HG03520 (cell line): ENCODE results near the gene CTXND1.

Source experiments
- ATAC-seq: cut with Tn5 transposase; IDR thresholded peaks from one replicate; pipeline ENCODE4 v1.9.1; 2021; ENCODE audit warnings: mild to moderate bottlenecking, moderate library complexity; ENCODE audit not compliant: unreplicated experiment

CTXND1 gene

DNA sequence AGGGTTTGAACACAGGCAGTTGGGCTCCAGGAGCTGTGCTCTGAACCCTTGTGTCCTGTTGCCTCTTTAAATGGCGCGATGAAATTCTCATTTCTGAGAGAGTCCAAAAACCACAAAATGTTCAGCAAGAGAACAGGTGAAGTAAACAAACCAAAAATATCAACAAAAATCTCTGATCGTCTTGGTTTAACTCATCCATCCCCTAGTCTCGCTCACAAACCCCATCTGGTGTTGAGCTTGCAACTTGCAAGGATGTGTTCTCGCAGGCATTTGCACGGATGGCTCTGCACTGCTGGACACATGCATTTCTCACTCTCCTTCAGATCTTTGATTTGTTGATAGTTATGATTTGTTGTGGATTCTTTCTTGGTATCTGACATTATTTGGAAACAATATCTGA lies 68.1 kb downstream of the CTXND1 start:
- no peak for ATAC-seq

DNA sequence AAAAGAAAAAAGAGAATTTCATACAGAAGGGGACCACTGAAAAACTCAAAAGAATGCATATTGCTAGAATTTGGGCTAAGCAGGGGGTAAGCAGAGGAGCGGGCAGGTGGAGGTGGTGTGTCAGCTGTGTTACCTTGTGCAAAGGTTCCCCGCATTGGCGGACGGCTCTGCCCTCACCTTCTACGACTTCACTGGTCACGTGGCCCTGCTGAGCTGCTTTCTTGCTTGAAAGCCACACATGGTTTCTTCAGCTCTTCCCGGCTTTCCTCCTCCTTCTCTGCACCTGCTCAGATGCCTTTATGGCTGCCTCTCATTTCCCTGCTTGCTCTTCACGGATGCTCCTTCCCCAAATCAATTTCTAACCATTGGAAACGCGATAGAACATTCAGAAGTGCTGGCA lies 68.7 kb downstream of the CTXND1 start:
- ATAC-seq = no peak

DNA sequence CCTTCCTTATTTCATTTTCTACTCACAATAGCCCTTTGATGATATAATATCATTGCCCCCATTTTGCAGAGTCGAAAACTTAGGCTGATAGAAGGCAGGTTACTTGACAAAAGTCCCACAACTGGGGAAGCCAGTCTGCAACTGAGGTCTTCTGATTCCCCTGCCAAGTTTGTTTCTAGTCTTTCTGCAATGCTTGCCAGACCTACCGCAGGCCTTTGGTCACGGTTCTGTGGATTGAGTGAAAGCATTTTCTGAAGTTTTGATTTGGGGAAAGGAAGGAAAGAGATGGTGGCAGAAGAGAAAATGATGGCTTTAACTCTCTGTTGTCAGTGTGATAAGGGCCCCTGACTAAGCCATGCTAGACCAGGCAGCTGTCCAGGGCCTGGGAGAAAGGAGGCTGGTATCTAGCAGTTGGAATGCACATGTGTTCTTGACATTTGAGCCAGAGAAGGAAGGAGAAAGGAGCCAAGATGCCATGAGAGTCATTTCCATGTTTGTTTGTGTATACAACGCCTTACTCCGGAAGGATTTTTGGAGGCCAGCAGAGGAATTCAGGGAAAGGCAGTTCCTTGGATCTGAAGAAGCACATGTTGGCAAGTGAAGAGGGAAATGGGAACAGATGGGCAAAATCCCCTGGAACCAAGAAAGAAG lies 69.3 kb downstream of the CTXND1 start:
- no peak for ATAC-seq

DNA sequence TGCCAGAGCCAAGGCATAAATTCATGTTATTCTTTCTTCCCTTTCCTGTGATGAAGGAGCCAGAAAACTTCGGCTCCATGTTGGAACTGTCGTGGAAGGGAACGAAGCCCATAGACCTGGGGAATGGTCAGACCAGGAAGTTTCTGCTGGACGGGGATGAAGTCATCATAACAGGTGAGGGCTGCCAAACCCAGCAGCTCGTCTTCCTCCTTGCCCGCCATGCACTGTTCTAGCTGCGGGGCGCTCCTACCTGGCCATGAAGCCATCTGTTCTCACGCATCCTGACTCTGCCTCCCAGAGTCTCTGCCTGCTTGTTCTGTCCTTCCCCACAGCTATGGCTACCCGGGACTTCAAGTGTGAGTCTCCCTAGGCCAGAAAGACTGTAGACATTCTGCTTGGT lies 71.0 kb downstream of the CTXND1 start:
- no peak for ATAC-seq

DNA sequence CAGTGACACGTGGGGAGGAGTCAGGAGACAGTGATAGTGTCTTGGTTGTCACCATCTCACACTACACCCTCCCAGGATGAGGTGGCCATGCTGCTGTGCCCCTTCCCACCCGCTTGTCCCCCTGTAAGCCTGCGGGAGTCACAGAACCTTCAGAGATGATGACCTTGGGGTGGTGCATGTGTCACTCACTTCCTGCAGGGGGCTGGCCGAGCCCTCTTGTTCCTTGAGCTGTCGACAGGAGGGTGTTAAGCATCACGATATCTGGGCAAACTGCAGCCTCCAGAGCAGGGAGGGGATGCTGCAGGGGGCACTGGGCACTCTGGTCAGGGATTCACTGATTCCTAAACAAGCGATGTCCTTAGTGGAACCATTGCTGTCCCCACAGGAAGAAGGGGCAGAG lies 71.5 kb downstream of the CTXND1 start:
- ATAC-seq = no peak

DNA sequence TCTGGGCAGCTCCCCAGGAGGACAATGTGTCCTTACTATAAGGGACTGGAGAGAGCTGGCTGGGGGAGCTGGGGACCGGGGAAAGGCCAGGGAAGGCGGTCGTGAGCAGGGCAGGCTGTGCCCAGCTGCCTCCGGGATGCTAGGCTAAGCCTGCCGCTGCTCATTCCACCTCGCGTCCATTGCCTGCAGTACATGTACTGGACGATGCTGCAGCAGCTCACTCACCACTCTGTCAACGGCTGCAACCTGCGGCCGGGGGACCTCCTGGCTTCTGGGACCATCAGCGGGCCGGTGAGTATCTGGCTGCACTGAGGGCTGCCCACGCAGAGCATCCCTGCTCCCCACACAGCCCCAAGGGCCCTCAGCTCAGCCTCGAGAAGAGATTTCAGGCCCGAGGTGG lies 72.1 kb downstream of the CTXND1 start:
- no peak for ATAC-seq

DNA sequence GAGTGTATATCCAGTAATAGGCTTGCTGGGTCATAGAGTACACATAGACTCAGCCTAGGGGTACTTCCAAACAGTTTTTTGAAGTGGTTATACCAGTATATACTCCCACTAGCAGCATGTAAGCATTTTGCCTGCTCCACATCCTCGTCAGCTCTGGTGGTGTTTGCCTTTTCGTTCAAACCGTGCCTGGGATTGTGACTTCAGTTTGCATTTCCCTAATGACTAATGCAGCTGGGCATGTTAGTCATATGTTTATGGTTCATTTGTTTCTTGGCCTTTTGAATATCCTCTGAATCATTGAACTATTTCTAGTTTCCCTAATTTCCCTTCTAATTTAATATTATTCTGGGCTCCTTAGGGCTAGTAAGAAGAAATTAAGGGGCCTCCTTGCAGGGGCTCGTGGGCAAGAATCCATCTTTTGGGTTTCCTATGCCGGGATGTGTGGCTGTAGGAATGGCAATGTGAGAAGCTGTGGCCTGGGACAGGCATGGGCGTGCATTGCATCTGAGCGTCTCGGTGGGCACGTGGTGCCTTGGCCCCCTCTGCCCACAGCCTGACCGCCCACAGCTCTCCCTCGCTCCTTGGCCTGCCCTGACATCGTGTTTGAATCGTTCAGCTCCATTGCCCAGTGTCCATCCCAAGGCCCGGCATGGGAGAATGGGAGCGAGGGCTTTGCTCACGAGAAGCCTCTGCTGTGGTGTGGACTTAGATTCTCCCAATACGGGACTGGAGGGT lies 72.8 kb downstream of the CTXND1 start:
- no peak for ATAC-seq

DNA sequence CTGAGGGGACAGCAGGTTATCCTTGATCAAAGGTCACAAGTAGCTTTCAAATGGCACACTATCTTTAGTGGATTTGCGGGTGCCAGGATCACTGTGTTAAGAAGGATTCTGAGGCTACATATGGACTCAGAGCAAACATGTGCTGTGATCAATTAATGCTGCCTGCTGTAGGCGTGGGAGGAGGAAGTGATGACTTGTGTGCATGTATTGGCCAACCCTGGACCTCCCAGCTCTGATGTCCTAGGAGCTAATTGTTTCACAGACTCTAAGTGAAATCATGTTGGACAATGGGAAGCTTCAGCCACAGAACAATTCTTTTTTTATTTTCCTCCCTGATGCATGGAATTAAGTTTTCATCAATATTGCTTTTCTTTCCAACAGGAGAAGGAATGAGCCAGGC lies 74.9 kb downstream of the CTXND1 start:
- ATAC-seq = no peak

DNA sequence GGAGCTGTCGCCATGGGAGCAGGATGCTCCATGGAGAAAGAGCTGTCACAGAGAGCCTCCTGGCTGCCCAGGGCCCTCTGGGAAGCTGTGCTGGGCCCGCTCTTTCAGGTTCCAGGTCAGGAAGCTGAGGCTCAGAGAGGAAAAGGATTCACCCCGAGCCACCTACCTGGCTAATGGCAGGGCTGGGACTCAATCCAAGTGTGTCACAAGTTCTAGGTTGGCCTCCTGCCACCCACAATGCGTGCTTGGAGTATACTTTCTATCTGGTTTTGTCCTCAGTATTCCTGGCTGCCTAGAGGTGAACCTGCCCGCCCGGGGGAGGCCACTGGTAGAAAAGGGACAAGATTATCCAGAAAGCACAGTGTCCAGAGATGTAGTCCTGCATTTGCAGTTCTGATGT lies 75.6 kb downstream of the CTXND1 start:
- no peak for ATAC-seq

DNA sequence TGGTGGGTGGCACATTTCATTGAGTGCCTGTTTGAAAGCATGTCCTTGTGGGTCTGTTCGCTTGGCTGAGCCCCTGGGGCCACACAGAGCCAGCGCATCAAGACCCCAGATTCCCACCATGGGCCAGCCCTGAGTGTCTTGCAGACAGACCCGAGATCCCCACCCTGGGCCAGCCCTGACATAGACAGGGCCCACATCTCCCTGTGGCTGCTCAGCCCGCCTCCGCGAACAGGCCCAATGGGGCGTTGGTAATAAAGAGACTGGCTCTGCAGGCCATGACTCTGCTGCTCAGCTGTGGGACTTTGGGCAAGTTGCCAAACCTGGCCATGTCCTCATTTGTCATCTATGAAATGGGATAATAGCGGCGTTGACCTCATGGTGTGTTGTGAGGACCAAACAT lies 76.6 kb downstream of the CTXND1 start:
- ATAC-seq = no peak

DNA sequence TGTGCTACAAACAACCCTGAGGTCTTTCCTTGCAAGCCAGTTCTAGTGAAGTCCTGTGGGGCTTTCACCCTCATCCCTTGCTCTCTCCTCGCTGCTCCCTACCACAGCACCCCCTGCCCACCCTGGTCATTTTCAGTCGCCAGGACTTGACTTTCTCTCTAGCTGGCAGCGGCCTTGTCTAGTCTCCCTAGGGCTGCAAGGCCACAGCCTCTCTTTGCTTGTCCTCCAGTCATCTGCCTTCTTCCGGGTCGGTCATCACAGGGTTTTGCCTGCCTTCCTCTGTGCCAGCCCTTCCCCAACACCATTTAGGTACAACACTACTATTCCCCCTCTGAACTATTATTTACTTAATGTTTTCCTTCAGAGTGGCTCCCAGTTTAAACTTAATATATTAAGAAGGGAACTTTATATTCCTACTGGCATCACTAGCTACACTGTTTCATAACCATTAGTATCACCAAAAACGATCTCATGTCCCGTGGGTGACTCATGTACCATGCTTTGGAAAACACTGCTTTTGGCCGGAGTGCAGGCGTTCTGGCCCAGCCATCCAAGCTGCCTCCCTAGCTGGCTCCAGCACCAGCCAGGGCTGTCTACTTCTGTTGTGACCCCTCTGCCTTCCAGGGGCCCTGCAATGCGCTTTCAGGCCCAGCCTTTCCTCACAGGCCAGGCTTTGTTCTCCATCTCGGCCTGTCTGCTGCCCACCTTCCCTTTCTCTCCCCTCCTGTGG lies 77.8 kb downstream of the CTXND1 start:
- ATAC-seq = no peak

DNA sequence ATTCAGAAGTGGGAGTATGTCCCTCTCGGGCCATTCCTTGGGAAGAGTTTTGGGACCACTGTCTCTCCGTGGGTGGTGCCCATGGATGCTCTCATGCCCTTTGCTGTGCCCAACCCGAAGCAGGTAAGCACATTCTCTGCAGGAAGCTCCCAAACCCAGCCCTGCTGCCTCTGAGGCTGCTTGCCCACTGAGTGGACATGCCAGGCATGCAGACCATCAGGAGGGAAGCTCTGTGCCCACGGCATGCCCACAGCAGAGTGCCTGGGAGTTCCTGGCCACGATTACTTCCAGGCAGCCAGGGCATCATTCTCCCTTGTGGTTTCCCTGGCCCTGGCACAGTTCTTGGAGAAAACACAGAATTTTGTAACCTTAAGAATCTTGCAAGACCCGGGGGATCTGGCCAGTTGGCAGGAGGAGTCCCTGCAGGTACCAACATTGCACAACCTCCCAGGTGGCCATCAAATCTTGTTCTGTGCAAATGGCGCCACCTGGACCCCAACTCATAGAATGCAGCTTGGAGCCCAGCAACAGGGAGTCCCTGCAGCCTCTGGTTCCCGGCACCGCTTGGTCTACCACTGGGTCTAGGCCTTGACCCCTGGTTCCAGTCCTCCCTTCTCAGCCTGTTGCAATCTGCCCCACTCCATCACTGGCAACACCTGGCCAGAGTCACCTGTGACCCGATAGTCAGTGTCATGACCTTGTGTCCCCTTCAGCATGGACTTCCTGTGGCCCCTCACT lies 78.8 kb downstream of the CTXND1 start:
- no peak for ATAC-seq

DNA sequence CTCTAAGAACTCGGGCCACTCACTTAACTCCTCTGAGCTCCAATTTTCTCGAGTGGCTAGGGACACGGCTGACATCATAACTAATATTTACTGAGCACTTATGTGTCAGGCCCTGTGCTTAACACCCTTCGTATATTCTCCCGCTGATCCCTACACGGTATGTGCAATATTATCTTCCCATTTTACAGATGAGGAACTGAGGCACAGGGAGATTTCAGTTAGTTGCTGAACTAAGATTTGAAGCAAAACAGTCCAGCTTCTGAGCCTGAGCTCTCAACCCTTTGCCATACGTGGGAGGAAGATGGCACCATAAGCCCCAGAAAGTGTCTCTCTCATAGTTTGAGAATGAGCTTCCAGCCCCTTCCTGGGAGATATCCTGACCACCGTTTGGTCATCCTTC lies 79.6 kb downstream of the CTXND1 start:
- no peak for ATAC-seq

DNA sequence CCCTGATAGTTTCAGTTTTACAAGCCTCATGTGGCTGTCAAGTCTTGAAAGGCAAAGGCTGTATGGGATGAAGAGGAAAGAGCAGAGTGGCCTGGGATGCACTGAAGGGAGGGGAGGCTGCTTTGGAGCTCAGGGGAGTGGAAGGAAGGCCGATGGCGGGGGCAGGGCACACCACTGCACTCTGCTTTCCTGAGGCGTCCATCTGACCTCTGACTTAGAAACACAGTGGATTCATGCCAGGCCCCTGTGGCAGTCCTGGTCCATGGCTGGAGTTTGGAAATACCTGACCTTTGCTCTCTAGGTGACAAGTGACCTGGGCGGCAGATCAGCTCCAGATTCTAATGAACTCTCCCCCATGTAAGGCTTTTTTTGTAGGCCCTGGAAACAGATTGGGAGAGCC lies 80.2 kb downstream of the CTXND1 start:
- no peak for ATAC-seq

DNA sequence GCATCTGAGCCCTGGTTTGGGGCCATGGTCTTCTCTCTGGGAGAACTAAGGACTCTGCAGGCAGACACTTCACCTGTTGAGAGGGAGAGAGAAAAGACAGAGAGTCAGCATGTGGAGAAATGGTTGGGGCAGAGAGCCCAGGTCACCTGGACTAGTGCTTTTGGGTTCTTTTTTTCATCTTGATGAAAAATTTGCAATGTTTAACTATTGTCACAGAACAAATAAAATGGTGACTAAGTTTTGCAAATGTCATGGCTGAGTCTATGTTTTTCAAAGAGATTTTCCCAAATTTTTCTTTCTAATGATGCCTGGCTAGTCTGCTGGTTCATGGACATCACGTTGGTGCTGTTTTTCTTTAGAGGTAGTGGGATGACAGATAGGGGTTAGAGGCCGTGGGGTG lies 81.4 kb downstream of the CTXND1 start:
- ATAC-seq = no peak

DNA sequence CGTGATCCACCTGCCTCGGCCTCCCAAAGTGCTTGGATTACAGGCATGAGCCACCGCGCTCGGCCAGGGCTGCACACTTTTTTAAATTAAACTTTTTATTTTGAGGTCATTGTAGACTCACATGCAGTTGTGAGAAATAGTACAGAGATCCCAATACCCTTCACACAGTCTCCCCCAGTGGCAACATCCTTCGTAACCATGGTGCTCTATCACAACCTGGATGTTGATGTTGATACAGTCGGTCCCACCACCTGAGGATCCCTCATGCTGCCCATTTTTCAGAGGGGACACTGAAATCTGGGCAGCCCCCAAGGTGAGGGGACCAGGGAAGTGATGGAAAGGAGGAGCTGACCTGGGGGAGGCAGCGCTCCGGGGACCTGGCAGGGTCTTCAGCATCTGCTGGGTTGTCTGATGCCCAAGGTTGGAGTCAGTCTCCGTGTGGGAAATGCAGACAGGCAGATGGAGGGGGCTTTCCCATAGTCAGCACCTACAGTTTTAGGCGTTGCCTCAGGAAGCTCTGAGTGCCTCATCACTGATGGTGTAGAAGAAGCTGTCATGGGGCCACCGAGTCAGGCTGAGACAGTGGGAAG lies 82.2 kb downstream of the CTXND1 start:
- no peak for ATAC-seq

DNA sequence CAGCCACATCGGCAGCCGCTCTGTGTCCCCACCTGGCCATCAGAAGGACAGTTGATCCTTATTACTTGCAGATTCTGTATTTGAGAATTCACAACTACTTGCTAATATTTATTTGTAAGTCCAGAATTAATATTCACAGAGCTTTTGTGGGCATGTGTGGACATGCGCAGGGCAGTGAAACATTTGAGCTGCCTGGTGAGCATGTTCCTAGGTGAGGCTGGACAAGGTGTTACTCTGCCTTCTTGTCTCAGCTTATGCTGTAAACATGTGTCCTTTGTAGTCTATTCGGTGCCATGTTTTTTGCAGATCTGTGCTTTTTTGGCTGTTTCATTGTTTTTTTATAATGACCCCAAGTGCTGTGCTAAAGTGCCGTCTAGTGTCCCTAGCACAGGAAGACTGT lies 83.6 kb downstream of the CTXND1 start:
- no peak for ATAC-seq

DNA sequence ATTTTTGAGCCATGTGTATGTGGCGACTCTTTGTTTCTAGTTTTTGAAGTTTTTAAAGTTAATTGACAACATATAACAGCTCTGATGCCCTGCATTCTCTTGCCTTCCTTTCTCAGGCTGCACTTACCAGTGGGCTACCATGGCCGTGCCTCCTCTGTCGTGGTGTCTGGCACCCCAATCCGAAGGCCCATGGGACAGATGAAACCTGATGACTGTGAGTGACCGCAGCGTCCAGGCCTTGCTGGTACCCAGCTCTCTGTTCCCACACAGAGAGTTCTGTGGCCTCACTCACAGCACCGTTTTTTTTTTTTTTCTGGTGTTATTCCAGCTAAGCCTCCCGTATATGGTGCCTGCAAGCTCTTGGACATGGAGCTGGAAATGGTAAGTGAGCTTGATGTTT lies 84.1 kb downstream of the CTXND1 start:
- no peak for ATAC-seq

DNA sequence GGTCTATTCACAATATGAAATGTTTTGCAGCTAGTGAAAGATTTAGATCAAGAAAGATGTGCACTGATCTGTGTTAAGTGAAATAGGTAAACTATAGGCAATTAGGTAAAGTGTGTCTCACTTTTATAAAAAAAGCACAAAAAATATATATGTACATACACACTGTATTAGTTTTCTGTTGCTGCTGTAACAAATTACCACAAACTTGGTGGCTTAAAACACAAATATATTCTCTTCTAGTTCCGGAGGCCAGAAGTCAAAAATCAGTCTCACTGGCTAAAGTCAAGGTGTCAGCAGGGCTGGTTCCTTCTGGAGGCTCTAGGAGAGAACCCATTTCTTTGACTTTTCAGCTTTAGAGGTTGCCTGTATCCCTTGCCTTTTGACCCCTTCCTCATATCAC lies 88.1 kb downstream of the CTXND1 start:
- no peak for ATAC-seq

DNA sequence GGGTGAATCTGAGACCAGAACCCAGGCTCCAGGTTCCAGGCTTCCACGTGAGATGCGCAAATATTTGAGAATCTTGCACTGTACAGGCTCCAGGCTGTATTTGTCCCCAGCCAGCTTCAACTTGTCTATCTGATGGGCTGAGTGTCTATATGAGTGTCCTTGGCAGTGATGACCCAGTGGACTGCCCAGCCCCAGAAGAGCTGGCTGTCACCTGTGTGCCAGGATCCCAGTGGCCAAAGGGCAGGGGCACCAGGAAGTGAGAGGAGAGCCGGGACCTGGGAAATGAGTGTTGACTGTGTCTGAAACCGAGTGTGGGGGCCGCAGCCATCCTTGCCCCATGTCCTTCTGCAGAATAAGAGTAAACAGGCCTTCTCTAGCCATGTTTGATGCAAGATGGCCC lies 88.8 kb downstream of the CTXND1 start:
- ATAC-seq = no peak

DNA sequence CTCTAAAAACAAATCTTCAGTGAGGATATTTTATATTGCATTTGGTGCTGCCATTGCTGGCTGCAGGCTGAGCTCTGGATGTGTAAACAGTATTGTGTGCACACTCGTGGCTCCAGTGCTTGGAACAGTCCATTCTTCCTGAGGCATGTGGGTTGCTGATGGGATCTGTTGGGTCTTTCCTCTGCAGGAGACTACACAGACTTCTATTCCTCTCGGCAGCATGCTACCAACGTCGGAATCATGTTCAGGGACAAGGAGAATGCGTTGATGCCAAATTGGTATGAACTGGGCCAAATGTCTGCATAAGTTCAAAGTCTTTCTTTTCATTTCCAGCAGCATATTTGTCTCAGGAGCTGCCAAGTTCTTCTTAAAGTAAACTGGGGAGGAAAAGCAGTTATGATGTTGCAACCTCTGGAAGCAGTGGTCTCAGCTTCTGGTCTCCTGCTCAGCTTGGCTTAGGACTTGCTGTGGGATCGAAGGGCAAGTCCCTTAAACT lies 89.9 kb downstream of the CTXND1 start:
- no peak for ATAC-seq
